Measurements from ENCODE around the gene BUD23. TPM values are rescaled to one million over a fixed set of nuclear protein-coding genes. Genes with fewer than 3 reads are reported as not detected.

BUD23 gene
- total RNA-seq, 1 donor from 2014 or later, result 58.8 TPM

DNA sequence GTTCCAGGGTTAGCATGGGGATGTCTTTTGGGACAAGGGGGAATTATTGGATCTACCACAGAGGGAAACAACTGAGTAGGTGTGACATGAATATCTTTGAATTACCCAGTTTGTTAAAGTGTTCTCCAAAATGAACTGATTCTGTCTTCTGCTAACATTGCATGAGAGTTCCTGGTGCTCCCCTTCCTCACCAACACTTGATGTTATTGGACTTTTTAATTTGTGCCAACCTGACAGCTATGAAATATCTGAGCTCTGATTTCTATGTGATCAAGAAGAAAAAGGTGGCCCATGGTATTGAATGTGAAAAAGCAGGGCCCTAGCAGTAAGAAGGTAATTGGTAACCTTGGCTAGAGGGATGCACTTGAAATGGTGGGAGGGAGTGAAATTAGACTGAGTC is 20.4 kb upstream of the BUD23 start:
- no peak overlapping the region for H3K4me3 Mint-ChIP-seq (ENCODE audit: low read depth)
- no peaks in the 10 kb centered on the region for H3K4me1 Mint-ChIP-seq (ENCODE audit: low read depth)
- no peaks in the 10 kb centered on the region for H3K36me3 Mint-ChIP-seq (ENCODE audit: insufficient read depth)
- TF ChIP-seq, protein P1, sequence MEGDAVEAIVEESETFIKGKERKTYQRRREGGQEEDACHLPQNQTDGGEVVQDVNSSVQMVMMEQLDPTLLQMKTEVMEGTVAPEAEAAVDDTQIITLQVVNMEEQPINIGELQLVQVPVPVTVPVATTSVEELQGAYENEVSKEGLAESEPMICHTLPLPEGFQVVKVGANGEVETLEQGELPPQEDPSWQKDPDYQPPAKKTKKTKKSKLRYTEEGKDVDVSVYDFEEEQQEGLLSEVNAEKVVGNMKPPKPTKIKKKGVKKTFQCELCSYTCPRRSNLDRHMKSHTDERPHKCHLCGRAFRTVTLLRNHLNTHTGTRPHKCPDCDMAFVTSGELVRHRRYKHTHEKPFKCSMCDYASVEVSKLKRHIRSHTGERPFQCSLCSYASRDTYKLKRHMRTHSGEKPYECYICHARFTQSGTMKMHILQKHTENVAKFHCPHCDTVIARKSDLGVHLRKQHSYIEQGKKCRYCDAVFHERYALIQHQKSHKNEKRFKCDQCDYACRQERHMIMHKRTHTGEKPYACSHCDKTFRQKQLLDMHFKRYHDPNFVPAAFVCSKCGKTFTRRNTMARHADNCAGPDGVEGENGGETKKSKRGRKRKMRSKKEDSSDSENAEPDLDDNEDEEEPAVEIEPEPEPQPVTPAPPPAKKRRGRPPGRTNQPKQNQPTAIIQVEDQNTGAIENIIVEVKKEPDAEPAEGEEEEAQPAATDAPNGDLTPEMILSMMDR (IDR thresholded peaks at IDR 0.05; ENCODE audit: unreplicated experiment), result no peak
- H3K27ac Mint-ChIP-seq, result no peak overlapping the region
- DNase-seq (ENCODE audit: low spot score, unreplicated experiment), result no peak
- H3K9me3 Mint-ChIP-seq (ENCODE audit: low read depth), result peaks cover 5% of the 10 kb centered on the region
- peaks cover 27% of the 10 kb centered on the region for H3K27me3 Mint-ChIP-seq

DNA sequence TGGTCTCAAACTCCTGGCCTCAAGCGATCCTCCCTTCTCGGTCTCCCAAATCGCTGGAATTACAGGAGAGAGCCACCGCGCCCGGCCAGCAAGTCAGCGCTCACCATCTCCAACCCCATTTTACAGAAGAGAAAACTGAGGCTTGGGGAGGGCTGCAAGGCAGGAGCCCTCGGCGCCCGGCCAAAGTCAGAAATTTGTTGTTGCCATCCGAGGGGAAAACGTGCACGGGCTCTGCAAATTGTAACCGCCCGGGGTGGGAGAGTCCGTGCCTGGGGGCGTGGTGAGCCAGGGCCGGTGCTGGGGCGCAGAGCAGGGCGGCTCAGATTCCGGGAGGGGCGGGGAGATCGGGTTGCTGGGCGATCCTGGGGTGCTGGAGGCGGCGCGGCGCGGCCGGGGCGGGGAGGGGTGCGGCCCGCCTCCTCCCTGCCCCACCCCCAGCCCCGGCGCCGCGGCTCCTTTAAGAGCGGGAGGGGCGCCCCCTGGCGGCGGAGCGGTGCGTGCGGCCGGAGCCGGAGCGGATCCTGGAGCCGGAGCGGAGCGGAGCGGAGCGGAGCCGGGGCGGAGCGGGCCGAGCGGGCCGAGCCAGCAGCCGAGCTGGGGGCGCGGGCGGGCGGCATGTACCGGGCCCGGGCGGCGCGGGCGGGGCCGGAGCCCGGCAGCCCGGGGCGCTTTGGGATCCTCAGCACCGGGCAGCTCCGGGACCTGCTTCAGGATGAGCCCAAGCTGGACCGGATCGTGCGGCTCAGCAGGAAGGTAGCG is 15.9 kb upstream of the BUD23 start, which contains the start of gene VPS37D:
VPS37D (plus strand) TSS at position 488 of the 759 bp plus-strand sequence; CDS start at position 616, 128 bp downstream.
- H3K9me3 Mint-ChIP-seq (ENCODE audit: low read depth), result peaks cover 5% of the 10 kb centered on the region
- peaks cover 7% of the 10 kb centered on the region for H3K36me3 Mint-ChIP-seq (ENCODE audit: insufficient read depth)
- peak within 1 kb of the TSS; percentile 96 for H3K27ac Mint-ChIP-seq
- peak within 1 kb of the TSS; percentile 91 for H3K4me3 Mint-ChIP-seq (ENCODE audit: low read depth)
- TF ChIP-seq, protein P1 (IDR thresholded peaks at IDR 0.05; ENCODE audit: unreplicated experiment), result peak; percentile 86
- H3K27me3 Mint-ChIP-seq, result peaks cover 14% of the 10 kb centered on the region
- DNase-seq (ENCODE audit: low spot score, unreplicated experiment), result peak; percentile 96
- H3K4me1 Mint-ChIP-seq (ENCODE audit: low read depth), result peaks cover 7% of the 10 kb centered on the region

DNA sequence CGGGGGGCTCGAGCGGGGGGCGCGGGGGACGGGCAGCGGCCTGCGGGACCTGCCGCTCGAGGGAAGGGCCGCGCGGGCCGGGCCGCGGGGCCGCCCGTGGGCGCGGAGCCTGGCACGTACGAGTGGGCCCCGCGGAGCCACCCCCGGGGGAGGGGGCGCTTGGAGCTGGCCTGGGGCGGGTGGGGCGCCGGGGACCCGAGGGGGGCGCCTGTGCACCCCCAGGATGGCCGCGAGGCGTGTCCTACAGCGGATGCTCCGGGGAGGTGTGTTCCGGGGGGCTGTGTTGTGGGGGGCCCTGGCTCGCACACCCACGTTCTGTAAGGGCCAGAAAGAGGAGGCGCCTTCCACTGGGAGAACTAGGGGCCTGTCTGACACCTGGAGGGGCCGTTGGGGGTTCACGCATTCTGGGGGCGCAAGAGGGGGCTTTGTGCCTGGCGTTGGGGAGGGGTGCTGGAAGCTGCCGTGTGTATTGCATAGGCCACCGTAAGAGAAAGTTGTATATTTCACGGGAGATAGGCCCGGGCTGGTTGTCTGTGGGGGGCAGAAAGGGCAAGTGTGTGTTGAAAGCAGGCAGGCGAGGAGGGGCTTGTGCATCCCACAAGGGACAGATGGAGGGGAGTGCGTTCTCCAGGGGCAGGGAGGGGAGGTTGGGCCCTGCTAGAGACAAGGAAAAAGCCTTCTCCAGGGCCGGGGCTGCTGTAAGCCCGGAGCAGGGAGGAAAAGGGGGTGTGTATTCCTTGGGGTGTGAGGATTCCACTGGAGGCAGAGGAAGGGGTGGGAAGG is 15.1 kb upstream of the BUD23 start:
- Mint-ChIP-seq H3K9me3 (ENCODE audit: low read depth) (peaks cover 1% of the 10 kb centered on the region), H3K4me3 (ENCODE audit: low read depth) (peak overlapping the region; percentile 91), H3K36me3 (ENCODE audit: insufficient read depth) (peaks cover 7% of the 10 kb centered on the region), H3K27ac (peak overlapping the region; percentile 96), H3K27me3 (peaks cover 11% of the 10 kb centered on the region), H3K4me1 (ENCODE audit: low read depth) (peaks cover 7% of the 10 kb centered on the region)
- TF ChIP-seq, protein P1 (IDR thresholded peaks at IDR 0.05; ENCODE audit: unreplicated experiment), result no peak
- DNase-seq (ENCODE audit: low spot score, unreplicated experiment), result no peak

DNA sequence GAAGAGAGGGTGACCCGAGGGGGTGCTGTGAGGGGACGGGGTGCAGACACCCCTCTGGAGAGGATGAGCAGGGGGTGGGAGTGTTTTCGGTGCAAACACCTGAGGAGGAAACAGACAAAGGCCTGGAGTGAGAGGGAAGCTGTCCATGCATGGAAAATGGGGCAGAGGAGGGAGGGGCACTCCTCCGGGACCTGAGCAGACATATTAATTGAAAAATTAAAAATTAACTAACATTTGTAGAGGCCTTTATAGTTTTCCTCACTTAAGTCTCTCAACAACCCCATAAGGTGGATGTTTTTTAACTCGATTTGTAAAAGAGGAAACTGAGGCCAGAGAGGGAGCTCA is 14.5 kb upstream of the BUD23 start:
- Mint-ChIP-seq H3K4me1 (ENCODE audit: low read depth) (peaks cover 7% of the 10 kb centered on the region), H3K36me3 (ENCODE audit: insufficient read depth) (peaks cover 7% of the 10 kb centered on the region), H3K27ac (peak overlapping the region; percentile 96), H3K9me3 (ENCODE audit: low read depth) (no peaks in the 10 kb centered on the region), H3K4me3 (ENCODE audit: low read depth) (peak overlapping the region; percentile 91), H3K27me3 (peaks cover 10% of the 10 kb centered on the region)
- DNase-seq (ENCODE audit: low spot score, unreplicated experiment), result no peak
- TF ChIP-seq, protein P1 (IDR thresholded peaks at IDR 0.05; ENCODE audit: unreplicated experiment), result no peak

DNA sequence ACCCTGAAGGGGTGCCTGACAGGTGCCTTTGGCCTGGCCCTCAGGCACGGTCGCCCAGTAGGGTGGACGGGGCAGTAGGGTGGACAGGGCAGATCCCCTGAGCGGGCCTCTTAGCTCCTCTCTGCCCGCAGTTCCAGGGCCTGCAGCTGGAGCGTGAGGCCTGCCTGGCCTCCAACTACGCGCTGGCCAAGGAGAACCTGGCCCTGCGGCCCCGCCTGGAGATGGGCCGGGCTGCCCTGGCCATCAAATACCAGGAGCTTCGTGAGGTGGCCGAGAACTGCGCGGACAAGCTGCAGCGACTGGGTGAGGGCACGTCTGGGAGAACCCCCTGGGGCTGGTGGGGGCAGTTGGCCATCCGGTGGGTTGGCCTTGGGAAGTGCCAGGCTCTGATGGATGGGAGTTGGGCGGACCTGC is 14.1 kb upstream of the BUD23 start:
- Mint-ChIP-seq H3K27me3 (peaks cover 7% of the 10 kb centered on the region), H3K4me1 (ENCODE audit: low read depth) (peaks cover 7% of the 10 kb centered on the region), H3K27ac (no peak overlapping the region), H3K4me3 (ENCODE audit: low read depth) (no peak overlapping the region), H3K9me3 (ENCODE audit: low read depth) (no peaks in the 10 kb centered on the region), H3K36me3 (ENCODE audit: insufficient read depth) (peaks cover 7% of the 10 kb centered on the region)
- TF ChIP-seq, protein P1 (IDR thresholded peaks at IDR 0.05; ENCODE audit: unreplicated experiment), result no peak
- DNase-seq (ENCODE audit: low spot score, unreplicated experiment), result no peak

Data from progenitor cell of endocrine pancreas (in vitro differentiated cells).